Stimulated activated CD4-positive, alpha-beta T cell treated with anti-CD3 and anti-CD28 coated beads, TNF-alpha, amount 100 ng/mL, for 1 hour (primary cell): Measurements from ENCODE around the gene ADAMTS18.
A peak's percentile ranks its signal among the peaks of the same experiment; 100 is the strongest.
"Not testable (repeated sequence)": the region's sequence is repeated elsewhere in the genome, so short reads cannot be mapped to it uniquely, and the experiment has no call there.

Source experiments
- DNase-seq, 3 donors: peaks; one replicate each; pipeline ENCODE4 v3.0.0-alpha.2; 2020; ENCODE audit warnings: low read depth in 3 of 3, low spot score in 1 of 3

Gene ADAMTS18

GRCh38 chr16:77290451-77291115 lies 144.3 kb downstream of the ADAMTS18 start:
- no peak for DNase-seq

- no peak for DNase-seq
These were observed 145.5 kb downstream of the ADAMTS18 start for GRCh38 chr16:77289331-77289809.

- no peak for DNase-seq
These were observed 146.6 kb downstream of the ADAMTS18 start for GRCh38 chr16:77288222-77288621.

- DNase-seq = no peak
These were observed 149.2 kb downstream of the ADAMTS18 start for GRCh38 chr16:77285676-77286075.

GRCh38 chr16:77282345-77282744 lies 152.5 kb downstream of the ADAMTS18 start:
- no peak for DNase-seq

GRCh38 chr16:77279316-77279715 lies 155.5 kb downstream of the ADAMTS18 start:
- DNase-seq = not testable (repeated sequence)

GRCh38 chr16:77277571-77277970 lies 157.3 kb downstream of the ADAMTS18 start:
- DNase-seq = no peak

GRCh38 chr16:77277141-77277540 lies 157.7 kb downstream of the ADAMTS18 start:
- DNase-seq = no peak

- DNase-seq = no peak
These were observed 158.2 kb downstream of the ADAMTS18 start for GRCh38 chr16:77276661-77277060.

GRCh38 chr16:77275303-77275702 lies 159.5 kb downstream of the ADAMTS18 start:
- DNase-seq = not testable (repeated sequence)

- no peak for DNase-seq
These were observed 161.0 kb downstream of the ADAMTS18 start for GRCh38 chr16:77273815-77274214.

GRCh38 chr16:77271532-77272426 lies 163.1 kb downstream of the ADAMTS18 start:
- no peak for DNase-seq

- not testable (repeated sequence) for DNase-seq
These were observed 168.6 kb downstream of the ADAMTS18 start for GRCh38 chr16:77266185-77266584.

- DNase-seq = no peak
These were observed 171.9 kb downstream of the ADAMTS18 start for GRCh38 chr16:77262971-77263370.

- no peak for DNase-seq
These were observed 184.4 kb downstream of the ADAMTS18 start for GRCh38 chr16:77250400-77250799.

- no peak for DNase-seq
These were observed 188.7 kb downstream of the ADAMTS18 start for GRCh38 chr16:77246150-77246549.

GRCh38 chr16:77242471-77242870 lies 192.4 kb downstream of the ADAMTS18 start:
- not testable (repeated sequence) for DNase-seq

GRCh38 chr16:77238593-77238992 lies 196.2 kb downstream of the ADAMTS18 start:
- DNase-seq = no peak

- DNase-seq = peak; percentile 62 to 85 (median 74)
These were observed 198.7 kb downstream of the ADAMTS18 start for GRCh38 chr16:77236063-77236511.

- DNase-seq = no peak
These were observed 200.2 kb downstream of the ADAMTS18 start for GRCh38 chr16:77234611-77235010.

GRCh38 chr16:77233799-77234519 lies 200.9 kb downstream of the ADAMTS18 start:
- no peak for DNase-seq
